Epithelial cell of proximal tubule (primary cell): ENCODE results near the gene RBM20. TPM values are rescaled to one million over a fixed set of nuclear protein-coding genes. Genes with fewer than 3 reads are reported as not detected.

Experiments
- DNase-seq: peaks from one replicate; pipeline ENCODE4 v3.0.0-alpha.2; 2011; ENCODE audit warnings: low read depth
- H3K4me3 ChIP-seq: 2 replicates; pipeline ENCODE4 v1.5.1; 2011; ENCODE audit warnings: low read depth, mild to moderate bottlenecking, low read length
- total RNA-seq: library from RNA; depleted of rRNA; stranded (reverse); fragments of >200 nt; gene quantifications from 2 replicates; pipeline ENCODE4 v1.2.3, GENCODE V29; 2015
- TF ChIP-seq, protein P1 (sequence below): conservative IDR thresholded peaks from 2 replicates; pipeline ENCODE4 v1.5.1; 2012; ENCODE audit warnings: low read depth, mild to moderate bottlenecking, low read length

The RBM20 gene
- total RNA-seq, 1 donor from 2014 or later = 0.46 TPM

DNA sequence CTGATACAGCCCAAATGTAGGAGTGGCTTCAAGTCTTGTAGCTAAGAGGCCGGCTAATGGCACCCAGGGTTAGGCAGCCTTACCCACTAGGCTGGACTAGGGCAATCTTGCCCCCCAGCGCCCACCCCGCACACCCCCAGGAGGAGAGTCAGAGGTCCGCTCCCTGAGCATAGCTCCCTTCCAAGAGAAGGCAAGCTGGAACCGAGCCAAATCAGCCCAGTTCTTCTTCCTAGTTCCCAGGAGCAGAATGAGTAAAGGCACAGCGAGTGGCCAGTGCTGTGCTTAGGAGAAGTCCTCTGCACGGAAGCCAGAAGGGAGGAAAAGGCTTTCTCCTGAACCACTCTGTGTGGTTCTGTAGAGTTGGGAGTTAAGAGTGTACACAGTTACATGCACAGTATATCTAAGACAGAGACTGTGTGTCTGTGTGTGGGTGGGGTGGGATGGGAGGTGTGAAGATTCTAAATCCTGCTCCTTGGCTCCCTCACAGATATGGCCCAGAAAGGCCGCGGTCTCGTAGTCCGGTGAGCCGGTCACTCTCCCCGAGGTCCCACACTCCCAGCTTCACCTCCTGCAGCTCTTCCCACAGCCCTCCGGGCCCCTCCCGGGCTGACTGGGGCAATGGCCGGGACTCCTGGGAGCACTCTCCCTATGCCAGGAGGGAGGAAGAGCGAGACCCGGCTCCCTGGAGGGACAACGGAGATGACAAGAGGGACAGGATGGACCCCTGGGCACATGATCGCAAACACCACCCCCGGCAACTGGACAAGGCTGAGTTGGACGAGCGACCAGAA, 167.8 kb downstream of the RBM20 start:
- H3K4me3 ChIP-seq = no peak overlapping the region
- TF ChIP-seq, protein P1, sequence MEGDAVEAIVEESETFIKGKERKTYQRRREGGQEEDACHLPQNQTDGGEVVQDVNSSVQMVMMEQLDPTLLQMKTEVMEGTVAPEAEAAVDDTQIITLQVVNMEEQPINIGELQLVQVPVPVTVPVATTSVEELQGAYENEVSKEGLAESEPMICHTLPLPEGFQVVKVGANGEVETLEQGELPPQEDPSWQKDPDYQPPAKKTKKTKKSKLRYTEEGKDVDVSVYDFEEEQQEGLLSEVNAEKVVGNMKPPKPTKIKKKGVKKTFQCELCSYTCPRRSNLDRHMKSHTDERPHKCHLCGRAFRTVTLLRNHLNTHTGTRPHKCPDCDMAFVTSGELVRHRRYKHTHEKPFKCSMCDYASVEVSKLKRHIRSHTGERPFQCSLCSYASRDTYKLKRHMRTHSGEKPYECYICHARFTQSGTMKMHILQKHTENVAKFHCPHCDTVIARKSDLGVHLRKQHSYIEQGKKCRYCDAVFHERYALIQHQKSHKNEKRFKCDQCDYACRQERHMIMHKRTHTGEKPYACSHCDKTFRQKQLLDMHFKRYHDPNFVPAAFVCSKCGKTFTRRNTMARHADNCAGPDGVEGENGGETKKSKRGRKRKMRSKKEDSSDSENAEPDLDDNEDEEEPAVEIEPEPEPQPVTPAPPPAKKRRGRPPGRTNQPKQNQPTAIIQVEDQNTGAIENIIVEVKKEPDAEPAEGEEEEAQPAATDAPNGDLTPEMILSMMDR = no peak
- no peak for DNase-seq

DNA sequence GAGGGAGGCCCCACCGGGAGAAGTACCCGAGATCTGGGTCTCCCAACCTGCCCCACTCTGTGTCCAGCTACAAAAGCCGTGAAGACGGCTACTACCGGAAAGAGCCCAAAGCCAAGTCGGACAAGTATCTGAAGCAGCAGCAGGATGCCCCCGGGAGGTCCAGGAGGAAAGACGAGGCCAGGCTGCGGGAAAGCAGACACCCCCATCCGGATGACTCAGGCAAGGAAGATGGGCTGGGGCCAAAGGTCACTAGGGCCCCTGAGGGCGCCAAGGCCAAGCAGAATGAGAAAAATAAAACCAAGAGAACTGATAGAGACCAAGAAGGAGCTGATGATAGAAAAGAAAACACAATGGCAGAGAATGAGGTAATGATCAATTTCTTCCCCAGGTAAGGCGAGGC, 168.4 kb downstream of the RBM20 start:
- TF ChIP-seq, protein P1 = no peak
- H3K4me3 ChIP-seq = no peak overlapping the region
- no peak for DNase-seq

DNA sequence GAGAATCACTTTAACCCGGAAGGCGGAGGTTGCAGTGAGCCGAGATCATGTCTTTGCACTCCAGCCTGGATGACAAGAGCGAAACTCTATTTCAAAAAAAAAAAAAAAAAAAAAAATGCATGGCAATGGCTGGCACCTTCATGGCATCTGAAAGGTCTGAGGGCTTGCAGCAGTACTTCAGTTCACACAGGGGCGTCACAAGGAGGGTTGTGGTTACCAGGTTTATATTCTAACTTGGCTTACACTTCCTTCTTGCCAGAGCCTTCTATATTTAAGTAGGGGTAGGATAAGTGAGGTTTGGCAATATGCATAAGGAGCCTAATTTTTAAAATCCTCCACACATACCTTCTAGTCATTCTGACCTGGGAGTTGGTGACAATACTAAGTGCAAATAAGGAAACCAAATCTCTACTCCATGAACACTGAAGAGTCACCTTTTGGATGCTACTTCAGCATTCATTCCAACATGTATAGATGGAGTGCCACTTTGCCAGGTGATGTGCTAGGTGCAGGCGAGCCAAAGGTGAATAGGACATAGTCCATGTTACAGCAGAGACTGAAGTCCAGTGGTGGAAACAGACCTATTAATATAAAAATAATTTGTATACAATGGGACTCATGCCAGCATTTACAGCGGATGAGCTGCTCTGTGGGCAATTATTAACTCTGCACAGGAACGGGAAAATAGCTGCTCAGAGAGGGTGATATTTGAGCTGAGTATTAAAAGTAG, 169.8 kb downstream of the RBM20 start:
- TF ChIP-seq, protein P1 = no peak
- H3K4me3 ChIP-seq = no peak overlapping the region
- no peak for DNase-seq

DNA sequence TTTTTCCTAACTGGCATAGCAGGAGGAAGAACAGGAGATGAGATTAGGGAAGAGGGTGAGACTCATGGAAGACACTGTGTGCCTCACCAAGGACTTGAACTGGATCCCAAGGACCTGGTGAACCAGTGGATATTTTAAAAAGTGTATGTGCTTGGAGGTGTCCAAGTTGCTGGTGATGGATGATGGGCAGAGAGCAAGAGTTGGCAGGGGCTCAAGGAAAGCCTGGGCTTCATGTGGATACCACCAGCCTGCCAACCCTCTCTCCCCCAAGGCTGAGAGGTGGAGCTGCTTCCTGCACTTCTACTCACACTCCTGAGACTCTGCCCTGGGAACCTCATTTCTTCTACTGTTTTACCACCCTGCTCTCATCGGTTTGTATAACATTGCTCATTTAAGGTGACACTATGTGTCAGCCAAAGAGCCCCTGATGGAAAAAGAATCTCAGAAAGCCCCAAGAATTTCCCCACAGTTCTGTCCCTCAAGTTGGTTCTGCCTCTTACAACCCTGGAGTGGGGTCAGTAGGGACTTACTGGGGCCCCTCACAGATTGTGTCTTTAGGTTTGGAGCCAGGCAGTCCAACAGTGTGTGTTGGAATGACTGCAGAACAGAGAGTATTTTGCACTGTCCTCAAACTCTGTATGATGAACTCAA, 171.3 kb downstream of the RBM20 start:
- TF ChIP-seq, protein P1 = no peak
- DNase-seq = no peak
- no peak overlapping the region for H3K4me3 ChIP-seq

DNA sequence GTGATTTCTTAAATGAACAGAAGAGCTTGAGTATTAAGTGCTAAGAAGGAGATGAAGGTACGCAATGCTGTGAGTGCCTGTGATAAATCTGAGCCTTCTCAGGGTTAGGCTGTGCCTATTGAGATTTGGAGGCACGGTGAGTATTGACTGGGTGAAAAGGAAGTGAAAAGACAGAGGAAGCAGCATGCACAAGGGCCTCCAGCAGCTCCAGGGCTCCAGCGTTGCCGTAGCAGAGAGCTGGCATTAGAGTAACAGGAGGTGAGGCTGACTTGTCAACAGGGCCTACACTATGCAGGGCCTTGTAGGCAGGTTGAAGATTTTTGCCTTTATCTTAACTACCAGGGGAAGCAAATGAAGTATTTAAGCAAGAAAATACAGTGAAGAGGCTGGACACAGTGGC, 173.5 kb downstream of the RBM20 start:
- no peak overlapping the region for H3K4me3 ChIP-seq
- no peak for DNase-seq
- TF ChIP-seq, protein P1 = no peak

DNA sequence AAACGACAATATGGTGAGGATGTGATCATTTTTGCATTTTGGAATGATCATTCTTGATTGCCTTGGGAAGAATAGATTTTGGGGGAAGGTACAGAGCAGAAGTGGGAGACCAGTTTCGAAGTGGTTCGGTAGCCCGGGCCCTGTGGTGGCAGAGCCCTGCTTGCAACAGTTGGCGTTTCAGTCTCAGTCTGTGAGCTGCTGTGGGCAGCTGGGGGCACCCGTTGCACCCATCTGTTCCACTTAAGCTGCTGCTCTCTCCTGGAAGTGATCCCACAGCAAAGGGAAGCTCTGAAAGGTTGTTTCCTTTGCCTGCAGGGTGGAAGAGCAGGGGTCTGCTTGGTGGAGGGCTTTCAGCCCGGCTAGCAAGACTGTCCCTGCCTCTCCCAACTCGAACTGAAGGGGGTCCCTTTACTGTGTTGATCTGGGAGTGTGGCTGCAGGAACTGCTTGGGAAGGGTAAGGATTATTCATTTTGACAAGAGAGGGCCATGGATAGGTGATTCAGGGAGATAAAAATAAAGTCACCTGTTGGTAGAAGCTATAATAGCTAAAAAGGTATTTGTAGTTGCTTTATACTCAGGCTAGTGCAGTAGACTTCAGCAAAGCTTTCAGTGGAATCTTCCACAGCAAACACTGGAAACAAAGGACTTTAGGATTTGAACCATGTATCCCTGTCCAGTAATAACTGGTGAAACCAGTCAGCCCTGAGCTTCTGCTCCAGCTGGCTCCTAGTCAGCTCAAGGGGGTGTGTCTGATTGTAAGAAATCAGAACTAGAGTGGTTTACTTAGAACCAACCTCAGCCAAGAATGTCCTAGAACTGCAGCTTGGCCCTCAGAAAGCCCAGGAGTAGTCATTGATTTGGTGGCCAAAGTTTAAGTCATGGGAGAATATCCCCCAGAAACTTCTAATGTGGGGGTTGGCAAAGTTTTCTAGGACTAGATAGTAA, 174.4 kb downstream of the RBM20 start:
- TF ChIP-seq, protein P1 = no peak
- no peak for DNase-seq

More for the DNA sequence above, 174.4 kb downstream of the RBM20 start:
- H3K4me3 ChIP-seq = no peak overlapping the region
